Femur (tissue), 1 donor: ENCODE measurements around the gene SYP.
"Not testable (repeated sequence)": the region's sequence is repeated elsewhere in the genome, so short reads cannot be mapped to it uniquely, and the experiment has no call there.

Experiments used
- DNase-seq: peaks from one replicate; pipeline ENCODE4 v3.0.0-alpha.2; 2017

SYP gene

GRCh38 chrX:49165901-49166881 lies 33.8 kb downstream of the SYP start:
- DNase-seq, result peak; percentile 88

- no peak for DNase-seq
Observed at GRCh38 chrX:49164589-49165360, 35.2 kb downstream of the SYP start.

GRCh38 chrX:49163555-49164419 lies 36.2 kb downstream of the SYP start:
- DNase-seq, result peak; percentile 92

- no peak for DNase-seq
Observed at GRCh38 chrX:49162620-49163019, 37.4 kb downstream of the SYP start, which contains the start of gene MAGIX. Gene MAGIX, plus strand, starts transcription at chrX:49162758. Its CDS starts 132 bp downstream, at chrX:49162890.

GRCh38 chrX:49161632-49162031 lies 38.4 kb downstream of the SYP start:
- DNase-seq, result no peak

GRCh38 chrX:49160908-49161307 lies 39.1 kb downstream of the SYP start:
- no peak for DNase-seq

GRCh38 chrX:49157194-49157593 lies 42.8 kb downstream of the SYP start:
- DNase-seq, result no peak

GRCh38 chrX:49155900-49156837 lies 43.8 kb downstream of the SYP start:
- DNase-seq, result peak; percentile 93

- no peak for DNase-seq
Observed at GRCh38 chrX:49155243-49155899, 44.6 kb downstream of the SYP start.

GRCh38 chrX:49153467-49153866 lies 46.5 kb downstream of the SYP start:
- DNase-seq, result no peak

GRCh38 chrX:49149291-49149690 lies 50.7 kb downstream of the SYP start:
- not testable (repeated sequence) for DNase-seq

- not testable (repeated sequence) for DNase-seq
Observed at GRCh38 chrX:49148390-49149100, 51.4 kb downstream of the SYP start.

GRCh38 chrX:49147936-49148335 lies 52.1 kb downstream of the SYP start:
- DNase-seq, result no peak

- DNase-seq, result no peak
Observed at GRCh38 chrX:49147282-49147681, 52.7 kb downstream of the SYP start.

GRCh38 chrX:49143154-49143553 lies 56.8 kb downstream of the SYP start:
- DNase-seq, result not testable (repeated sequence)

- not testable (repeated sequence) for DNase-seq
Observed at GRCh38 chrX:49142264-49142663, 57.7 kb downstream of the SYP start.

- no peak for DNase-seq
Observed at GRCh38 chrX:49139713-49140112, 60.3 kb downstream of the SYP start.
